Suppressor macrophage treated with lipopolysaccharide for 1 hour (primary cell): Measurements from ENCODE around the gene THSD7A.

ENCODE experiments used
- DNase-seq, 3 donors: peaks; one replicate each; pipeline ENCODE4 v3.0.0-alpha.2; 2020 to 2022

THSD7A gene

DNA sequence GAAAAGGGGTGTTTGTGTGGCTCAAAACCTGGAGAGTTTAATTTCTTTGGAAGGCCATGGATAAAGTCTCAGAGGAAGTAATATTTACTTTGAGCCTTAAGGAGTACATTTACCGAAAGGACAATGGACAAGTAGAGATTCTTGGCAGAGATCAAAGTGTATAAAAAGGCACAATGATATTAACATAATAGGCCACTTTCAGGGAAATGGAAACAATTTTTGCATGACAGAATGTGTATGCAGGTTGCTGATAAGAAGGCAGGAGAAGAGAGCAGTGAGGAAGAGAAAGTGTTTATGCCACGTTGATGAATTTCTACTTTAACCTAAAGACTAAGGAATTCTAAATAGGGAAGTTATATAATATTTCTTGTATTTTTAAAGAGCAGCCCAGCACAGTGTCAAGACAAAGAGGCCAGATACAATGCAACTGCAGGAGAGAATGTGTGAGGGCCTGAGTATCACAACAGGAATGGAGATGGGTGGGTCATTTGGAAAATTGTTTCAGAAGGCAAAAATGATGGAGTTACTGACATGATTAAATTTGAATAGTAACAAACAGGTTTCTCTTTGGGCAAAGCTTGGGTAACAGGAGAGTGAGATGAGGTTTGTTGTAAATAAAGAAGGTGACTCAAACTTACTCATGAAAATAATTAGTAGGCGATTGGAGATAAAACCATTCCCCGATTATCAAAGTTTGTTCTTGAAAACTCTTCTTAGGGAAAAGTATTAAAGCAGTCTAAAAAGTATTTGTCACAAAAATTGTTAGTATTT is 84.1 kb downstream of the THSD7A start:
- DNase-seq, result no peak

DNA sequence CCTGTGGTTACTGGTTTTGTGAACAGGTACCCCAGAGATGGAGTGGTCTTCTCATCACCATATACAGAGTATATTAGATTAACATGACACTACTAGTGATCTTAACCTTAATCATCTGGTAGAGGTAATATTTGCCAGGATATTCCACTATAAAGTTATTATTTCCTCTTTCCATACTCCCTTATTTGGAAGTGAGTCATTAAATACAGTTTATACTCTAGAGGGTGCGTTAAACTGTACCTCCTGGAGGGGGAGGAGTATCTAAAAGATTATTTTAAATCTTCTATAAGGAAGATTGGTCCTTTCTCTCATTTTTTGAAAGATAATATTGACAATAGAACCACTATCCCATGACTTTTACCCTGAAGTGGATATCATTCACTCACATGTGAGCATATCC is 85.4 kb downstream of the THSD7A start:
- no peak for DNase-seq

DNA sequence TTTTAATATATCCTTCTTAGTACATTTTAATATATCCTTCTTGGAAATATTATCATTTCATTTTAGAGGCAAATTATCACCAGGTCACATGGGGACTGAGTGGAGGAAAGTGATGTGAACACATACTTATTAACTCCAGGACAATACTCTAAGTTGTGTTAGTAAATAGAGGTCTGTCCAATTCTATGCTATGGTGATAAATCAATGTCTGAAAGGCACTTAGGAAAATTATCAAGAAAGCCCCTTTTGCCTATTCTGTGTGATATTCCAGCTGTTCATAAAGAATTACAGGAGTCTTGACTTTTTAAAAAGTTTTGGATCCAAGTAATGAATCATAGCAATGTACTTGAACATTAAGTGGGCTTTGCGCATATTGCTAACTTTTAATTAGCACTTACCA is 88.5 kb downstream of the THSD7A start:
- no peak for DNase-seq

DNA sequence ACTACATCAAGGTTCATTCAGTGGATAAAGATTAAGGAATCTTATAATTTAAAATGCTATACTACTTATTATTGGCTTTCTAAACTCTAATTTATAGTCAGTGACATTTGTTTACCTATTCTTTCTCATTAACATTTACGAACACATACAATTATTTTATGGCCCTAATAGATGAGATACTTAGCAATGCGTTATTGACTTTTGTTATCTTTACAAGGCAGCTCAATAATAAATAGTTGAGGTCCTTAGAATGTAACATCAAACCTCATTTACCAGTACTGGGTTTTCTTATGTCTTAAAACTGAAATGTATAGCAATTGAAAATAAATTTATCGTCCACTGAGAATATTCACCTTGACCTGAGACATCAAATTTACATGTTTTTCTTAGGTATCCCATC is 89.0 kb downstream of the THSD7A start:
- DNase-seq, result no peak

DNA sequence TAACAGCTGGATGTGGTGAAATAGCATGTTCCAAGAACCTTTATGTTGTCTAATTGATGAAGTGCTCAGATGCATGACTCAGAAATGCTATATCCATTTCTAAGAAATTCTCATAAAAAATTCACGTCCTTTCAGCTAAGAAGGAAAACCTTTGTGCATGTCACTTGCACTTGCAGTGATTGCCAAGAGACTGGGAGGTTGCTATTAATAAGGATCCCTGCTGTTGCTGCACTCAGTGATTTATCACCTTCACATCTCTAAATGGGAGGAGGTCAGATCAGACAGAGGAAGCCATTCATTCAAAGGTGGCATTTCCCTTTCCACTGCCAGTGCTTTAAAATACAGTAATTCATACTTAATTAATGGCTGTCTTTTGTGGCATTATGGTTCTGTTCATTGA is 89.5 kb downstream of the THSD7A start:
- no peak for DNase-seq

DNA sequence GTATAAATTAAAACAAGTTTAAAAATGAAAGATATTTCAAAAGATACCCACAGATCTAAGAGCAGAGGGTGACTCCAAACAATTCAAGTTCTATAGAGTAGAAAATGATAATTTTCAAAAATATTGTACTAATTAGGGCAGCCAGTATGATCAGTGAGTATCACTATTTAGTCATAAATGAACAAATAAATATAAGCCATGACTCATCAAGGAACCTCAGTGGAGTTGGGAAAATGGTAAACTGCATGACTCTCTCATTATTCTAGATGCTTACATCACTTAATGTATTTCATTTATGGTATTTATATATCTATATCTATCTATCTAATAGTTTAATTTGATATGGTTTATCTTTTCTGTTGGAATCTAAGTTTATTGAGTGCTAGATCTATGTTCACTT is 94.3 kb downstream of the THSD7A start:
- no peak for DNase-seq

DNA sequence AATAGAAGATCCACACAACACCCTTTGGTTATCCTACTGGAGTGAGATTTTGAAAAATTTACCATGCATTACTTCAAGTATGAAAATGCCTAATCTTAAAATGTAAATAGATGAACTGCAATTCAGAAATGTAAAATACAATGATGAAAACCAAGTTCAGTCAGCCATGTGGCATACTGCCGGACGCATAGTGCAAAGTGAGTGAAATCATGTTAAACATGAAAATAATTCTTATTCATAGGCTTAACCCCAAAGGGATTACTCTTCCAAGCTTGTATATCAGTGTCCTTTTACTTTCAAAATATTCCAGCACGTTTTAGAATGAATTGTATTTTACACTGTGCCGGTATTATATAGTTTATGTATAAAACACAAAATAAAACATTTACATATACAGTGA is 99.8 kb downstream of the THSD7A start:
- DNase-seq, result no peak

DNA sequence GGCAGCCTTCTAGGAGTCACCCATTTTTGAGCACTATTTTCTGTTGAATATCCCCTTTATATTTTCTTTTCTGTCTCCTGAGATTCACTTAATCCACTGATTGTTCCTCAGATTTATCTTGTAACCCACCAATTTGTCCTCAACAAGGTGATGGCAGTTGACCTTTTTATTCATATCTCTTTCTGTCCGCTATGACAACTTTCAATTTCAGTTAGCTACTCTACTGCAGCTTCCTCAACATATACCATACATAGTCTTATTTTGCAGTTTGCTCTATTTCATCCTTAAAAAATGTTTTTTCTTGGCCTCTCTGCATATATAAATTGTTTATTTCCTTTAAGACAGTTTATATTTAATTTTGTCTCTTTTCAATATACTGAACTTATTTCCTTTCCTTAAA is 101.3 kb downstream of the THSD7A start:
- no peak for DNase-seq

DNA sequence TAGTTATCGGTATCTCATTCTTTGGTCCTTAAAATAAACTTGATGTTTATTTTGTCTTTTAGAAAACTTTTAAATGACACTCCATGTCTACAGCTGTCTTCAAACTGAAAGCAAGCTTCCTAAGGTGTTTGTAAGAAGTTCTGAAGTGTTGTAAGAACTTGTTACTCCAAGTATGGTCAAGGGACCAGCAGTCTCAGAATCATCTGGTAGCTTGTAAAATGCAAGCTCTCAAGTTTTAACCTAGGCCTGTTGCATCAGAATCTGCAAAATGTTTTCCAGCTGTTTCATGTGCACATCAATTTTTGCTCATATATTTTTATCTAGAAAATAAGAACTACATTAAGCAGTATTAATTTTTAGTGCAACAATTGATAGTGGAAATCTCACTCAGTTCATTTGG is 104.1 kb downstream of the THSD7A start:
- DNase-seq, result no peak

DNA sequence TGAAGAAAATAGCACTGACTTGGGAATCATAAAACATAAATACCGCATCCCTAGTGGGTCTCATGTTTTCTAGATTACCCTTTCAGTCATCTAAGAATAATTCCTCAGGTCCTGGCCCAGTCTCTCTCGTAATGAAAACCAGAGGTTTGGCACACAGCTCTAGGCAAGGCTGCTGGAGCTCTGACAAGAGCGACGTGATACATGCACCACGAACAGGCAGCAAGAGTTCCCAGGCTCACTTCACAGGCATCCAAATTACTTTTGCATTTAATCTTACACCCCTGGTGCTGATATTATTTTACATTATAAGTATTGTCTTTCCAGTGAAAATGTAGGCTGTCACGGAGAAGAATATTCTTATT is 105.2 kb downstream of the THSD7A start:
- no peak for DNase-seq

DNA sequence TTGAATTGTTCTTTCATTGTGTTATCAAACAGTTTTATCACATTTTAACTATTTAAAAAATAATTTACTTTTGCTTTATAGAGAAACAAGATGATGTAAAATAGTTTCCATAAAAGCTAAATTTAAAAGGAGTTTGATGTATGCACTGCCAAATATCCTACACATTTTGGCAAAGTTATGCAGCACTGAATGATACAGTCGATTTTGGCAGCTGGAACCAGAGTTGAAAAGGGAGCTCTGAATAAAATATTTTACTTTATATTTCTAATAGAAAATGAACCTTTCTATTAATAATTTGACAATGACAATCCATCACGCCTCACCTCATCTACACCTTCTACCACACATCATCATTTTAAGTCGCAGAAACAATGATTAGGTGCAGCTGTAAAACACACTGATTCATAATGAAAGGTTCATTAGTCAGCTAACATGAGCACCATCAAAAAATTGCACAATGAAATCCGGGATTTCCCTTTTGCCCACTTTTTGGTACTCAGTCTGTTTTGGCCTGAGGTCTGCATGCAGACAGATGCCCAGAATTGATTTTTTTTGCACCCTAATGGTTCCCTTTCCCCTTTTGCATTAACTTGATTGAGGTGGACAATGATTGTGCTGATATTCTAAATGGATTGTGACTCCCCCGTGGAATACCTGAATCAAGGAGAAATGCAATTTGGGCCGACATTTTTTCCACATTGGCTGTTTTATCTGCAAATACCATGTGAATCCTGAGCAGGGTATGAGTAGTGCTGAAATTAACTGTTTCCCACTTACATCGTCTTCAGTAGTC is 105.8 kb downstream of the THSD7A start:
- DNase-seq, result no peak

DNA sequence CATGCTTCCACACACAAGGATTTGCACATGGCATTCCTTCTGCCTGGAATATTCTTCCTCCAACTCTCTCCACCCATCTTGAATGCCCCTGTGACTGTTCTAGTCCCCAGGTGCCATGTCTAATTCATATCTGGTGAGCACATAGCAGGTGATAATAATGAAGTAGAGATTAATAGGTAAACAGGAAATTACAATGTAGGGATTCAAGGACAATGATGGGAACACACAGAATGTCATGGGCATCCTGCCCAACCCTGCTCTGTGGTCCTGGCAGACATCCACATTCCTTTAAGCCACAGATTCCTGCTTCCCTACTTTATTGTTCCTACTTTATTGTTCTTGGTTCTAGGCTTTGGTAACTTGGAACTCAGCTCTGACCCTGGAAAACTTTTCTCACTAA is 115.8 kb downstream of the THSD7A start:
- no peak for DNase-seq

DNA sequence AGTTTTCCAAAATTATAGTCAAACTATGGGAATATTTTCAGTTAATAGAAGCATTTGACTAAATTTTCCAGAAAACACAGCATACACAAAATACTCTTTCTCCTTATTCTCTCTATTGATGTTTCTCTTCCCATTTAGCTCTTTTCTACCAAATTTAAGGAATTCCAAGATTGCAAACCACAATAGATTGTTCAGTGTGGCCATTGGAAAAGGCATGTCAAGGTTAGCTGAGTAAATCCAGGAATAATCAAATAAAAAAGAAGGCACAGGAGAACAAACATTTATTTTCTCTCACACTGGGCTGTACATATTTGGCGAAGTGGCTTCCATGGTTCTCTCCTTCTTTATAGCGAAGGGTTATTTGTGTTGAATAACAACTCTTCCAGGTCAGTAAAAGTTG is 117.3 kb downstream of the THSD7A start:
- DNase-seq, result no peak

DNA sequence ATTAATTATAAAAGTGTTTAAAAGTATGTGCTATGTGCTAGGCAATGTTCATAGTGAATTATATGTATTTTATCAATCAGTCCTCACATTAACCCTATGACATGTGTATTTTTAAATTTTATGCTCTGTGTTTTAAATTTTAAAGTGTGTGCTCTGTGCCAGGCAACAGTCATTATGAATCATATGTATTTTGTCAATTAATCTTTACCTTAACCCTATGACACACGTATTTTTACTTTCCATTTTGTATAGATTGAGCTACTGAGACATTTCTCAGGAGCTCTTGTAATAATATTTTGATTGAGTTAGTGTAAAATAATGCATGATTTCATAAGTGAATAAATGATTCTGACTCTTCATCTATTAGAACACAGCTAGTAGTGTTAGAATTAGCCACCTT is 117.8 kb downstream of the THSD7A start:
- no peak for DNase-seq

DNA sequence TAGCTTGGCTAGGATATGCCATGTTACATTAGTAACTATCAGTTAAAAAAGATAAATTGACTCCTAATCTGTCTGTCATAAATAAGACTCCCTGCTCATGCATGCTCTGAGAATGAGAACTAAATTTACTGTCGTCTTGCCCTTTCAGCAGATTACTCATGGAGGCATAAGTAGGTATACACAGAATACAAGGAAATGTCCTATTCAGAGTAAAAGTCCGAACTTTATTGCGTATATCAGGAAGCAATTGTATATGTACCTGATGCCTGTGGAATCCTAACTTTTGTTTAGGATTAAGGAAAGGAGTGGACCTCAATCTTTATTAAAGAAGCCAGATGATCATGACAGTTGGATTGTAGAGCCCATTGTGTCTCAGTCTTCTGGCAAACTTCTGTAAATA is 118.6 kb downstream of the THSD7A start:
- DNase-seq, result no peak

DNA sequence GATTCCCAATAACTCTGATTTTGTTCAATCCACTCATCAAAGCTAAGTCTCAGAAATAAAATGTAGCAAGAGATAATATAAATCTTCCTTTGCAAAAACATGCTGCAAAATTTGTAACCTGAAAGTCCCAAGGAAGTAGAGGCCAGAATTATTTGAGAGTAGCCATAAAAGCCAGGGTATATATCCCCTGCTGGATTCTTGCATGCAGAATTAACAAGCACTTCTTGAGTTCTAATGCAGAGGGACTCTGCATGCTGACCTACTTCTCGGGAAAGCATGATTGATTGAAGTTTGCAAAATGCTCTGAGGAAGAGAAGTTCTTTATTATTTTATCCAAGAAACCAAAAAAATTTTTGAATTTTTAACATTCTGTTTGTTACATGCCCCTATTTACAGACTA is 121.6 kb downstream of the THSD7A start:
- no peak for DNase-seq

DNA sequence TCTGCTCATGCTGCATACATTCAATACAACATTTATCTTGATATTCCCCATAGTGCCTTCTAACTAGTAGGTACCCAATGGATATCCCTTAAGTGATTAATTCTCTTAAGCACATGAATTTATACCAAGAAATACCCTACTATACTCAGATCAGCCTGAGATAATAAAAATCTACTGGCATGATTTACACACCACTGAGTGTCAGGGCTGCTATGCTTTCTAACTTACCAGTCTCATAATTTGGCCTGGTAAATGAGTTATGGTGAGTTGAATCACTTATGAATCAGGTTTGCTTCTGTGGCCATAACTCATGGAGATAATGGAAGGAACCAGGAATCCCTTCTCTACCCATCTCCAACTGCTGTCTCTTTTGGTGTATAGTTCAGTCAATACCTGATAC is 122.8 kb downstream of the THSD7A start:
- DNase-seq, result no peak

DNA sequence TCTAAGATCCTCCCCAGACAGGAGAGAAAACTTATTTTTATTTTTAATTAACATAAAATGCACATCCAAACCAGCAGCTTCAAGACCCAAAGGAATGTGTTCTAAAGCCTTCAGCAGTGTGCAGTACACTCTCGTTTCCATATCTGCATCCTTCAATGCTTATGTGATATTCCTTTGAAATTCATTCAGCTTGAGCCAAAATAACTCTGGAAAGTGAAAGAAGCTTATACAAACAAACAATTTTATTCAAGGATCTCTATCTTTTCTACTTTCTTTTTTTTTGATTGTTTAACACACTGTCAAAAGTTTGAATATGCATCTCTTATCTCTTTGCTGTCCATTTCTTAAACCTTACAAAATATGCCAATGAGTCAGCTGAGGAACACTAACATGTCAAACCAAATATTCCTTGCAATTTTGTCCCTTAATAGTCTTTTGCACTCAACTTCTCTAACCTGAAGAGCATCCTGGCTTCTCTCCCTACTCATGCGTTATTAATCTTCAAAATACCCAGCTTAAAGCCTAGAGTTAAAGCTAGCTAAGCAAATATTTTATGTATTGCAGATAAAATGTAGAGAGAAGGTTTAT is 124.3 kb downstream of the THSD7A start:
- DNase-seq, result no peak

DNA sequence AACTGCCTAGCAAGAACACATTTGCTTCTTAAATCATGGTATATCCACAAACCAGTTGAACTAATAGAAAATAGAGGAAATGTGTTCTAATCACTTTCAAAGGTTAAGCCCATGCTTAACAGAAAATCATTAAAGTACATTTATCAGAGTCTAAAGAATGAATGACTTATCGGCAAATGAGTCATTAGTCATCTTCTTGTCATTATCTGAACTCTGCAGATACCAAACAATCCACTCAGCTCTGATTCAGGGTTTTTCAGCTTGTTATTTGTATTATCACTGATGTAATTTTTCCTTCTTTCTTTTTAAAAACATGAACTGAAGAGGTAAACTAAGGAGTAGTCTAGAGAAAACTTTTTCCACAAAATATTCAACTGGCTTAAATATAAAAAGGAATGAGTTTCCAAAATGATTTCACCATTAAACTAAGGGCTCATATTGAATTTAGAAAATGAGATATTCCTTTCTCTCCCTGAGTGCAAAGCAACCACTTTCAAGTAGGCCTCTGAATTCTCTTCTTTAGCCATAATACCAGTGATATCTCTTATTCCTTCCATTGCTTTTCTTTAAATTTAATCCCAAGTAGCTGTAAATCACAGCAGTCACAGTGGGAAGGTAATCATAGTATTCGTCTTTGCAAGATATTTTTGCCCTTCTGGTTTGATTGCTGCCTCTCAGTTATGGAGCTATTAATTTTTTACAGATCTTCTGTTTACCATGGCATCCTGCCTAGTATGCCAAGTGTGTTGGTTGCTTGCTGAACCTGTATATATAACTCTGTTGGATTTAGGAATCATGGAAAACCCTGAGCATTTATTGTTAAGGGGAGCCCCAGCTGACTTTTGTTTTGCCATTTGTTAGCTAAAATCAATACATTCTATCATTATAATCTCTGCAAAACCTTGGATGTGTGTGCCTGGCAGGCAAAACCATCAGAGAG is 125.1 kb downstream of the THSD7A start:
- DNase-seq, result no peak

DNA sequence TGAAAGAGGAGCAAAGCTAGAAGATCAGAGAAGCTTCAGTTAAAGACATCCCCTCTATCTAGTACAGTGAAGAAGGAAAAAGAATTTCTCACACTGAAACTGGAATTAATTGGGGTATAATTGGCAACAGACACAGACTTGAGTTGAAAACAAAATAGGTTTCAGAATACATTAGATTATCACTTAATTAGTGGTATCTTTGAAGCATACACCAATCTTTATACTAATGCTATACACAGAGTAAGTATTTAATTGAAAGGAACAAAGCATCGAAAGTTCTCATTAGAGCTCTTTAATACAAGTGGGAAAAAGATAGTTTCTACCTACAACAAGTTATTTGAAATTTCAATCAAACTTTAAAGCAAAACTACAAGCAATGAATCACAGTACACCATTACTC is 128.2 kb downstream of the THSD7A start:
- DNase-seq, result no peak

DNA sequence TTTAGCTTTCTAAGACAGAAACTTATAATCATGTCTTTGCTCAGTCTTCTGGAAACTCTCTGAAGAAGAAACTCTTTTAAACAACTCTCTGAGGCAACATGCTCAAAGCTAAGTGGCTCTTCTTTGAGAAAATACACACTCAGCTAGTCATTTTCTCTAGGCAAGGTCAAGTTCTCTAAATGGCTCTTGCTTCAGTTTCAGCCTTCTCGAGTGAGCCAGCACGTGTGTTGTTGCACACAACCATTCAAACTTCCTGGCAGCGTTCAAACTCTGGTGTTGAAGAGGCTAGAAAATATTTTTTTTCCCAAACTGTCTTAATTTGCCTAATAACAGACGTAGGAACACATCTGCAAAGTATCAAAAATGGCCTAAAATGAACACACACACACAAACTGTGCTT is 129.1 kb downstream of the THSD7A start:
- DNase-seq, result no peak

DNA sequence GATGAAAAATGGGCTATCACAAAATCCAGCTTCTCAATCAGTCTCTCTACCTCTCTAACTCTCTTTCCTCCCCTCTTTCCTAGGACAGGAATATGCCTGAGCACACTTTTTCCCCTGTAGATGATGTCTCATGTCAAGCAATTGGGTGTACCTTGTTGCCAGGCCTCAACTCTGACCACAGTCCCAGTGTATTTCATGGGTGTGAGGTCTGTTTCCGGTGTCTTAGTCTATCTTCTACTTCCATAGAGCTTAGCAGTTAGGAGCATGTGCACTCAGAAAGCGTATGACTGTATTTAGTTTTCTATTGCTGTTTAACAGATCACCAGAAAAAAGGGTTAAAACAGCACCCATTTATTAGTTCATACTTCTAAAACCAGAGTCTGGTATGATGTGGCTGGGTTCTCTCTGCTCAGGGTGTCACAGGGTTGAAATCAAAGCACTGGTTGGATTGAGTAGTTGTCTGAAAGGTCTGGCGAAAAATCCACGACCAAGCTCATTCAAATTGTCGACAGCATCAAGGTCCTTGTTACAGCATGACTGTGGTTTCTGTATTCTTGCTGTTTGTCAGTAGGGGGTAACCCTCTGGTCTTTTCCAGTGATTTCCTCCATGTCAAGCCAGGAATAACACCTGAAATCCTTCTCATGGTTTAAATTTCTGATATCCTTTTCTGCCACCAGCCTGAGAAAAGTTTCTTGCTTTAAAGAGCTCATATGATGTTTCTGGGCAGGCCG is 130.0 kb downstream of the THSD7A start:
- DNase-seq, result no peak
